GM12878 (cell line): Measurements from ENCODE around the gene KMT2B.

Experiments used
- CREB1 ChIP-seq: IDR thresholded peaks from 2 replicates; pipeline ENCODE4 v1.6.1; 2012; ENCODE audit warnings: low read depth, mild to moderate bottlenecking, inconsistent platforms
- EZH2 ChIP-seq: IDR thresholded peaks from 2 replicates; pipeline ENCODE4 v1.6.1; 2012; ENCODE audit warnings: low read depth, mild to moderate bottlenecking, control low read depth, inconsistent platforms, low read length, borderline replicate concordance; ENCODE audit not compliant: control insufficient read depth
- GABPA ChIP-seq: IDR thresholded peaks from 2 replicates; pipeline ENCODE4 v1.6.1; 2014; ENCODE audit warnings: antibody characterized with exemption, low read depth, mild to moderate bottlenecking, inconsistent platforms
- KDM1A ChIP-seq: fragments of 200-600 bp; sonication (generic); IDR thresholded peaks from 2 replicates; pipeline ENCODE4 v1.6.1; 2016; ENCODE audit warnings: borderline replicate concordance
- PAX8 ChIP-seq: fragments of 450-650 bp; IDR thresholded peaks from 2 replicates; pipeline ENCODE4 v1.6.1; 2017; ENCODE audit warnings: mild to moderate bottlenecking, moderate library complexity
- POLR2AphosphoS5 ChIP-seq: IDR thresholded peaks from 2 replicates; pipeline ENCODE4 v1.6.1; 2011; ENCODE audit warnings: mild to moderate bottlenecking, low read length, inconsistent platforms
- SRF ChIP-seq, 2 experiments: IDR thresholded peaks; 2 replicates each; pipeline ENCODE4 v1.6.1; 2011; ENCODE audit warnings: low read depth in 2 of 2, low read length in 2 of 2, mild to moderate bottlenecking in 1 of 2, moderate library complexity in 1 of 2
- ZNF274 ChIP-seq: IDR thresholded peaks from one replicate; pipeline ENCODE4 v1.8.0; 2011; ENCODE audit not compliant: insufficient read length, insufficient read depth
- TF ChIP-seq, protein P1 (sequence below), 3 experiments: IDR thresholded peaks in 2 of 3; conservative IDR thresholded peaks in 1 of 3; 2 replicates each; pipeline ENCODE4 v1.5.1; 2011; ENCODE audit warnings: low read depth in 3 of 3, low read length in 3 of 3, mild to moderate bottlenecking in 3 of 3, control low read depth in 2 of 3, moderate library complexity in 2 of 3, inconsistent platforms in 1 of 3, mixed read lengths in 1 of 3; ENCODE audit not compliant: control insufficient read depth in 2 of 3, insufficient read depth in 1 of 3; ENCODE audit errors: extremely low read depth in 1 of 3

DNA sequence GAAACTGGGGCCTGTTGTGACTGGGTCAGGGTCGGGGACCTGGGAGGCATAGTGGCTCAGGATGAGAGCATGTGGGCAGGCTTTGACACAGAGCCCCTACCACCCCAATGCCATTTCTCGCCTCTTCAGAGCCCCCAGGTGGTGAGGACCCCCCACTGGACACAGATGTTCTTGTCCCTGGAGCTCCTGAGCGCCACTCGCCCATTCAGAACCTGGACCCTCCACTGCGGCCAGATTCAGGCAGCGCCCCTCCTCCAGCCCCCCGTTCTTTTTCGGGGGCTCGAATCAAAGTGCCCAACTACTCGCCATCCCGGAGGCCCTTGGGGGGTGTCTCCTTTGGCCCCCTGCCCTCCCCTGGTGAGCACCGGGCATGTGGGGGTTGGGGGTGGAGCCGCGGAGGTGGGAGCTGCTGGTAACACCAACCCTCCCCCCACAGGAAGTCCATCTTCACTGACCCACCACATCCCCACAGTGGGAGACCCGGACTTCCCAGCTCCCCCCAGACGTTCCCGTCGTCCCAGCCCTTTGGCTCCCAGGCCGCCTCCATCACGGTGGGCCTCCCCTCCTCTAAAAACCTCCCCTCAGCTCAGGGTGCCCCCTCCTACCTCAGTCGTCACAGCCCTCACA is 14.1 kb downstream of the KMT2B start:
- no peak for TF ChIP-seq CREB1
- no peak for TF ChIP-seq EZH2
- no peak for TF ChIP-seq GABPA
- no peak for TF ChIP-seq SRF (IDR thresholded peaks at IDR 0.05; ENCODE audit: low read depth in 2 of 2, low read length in 2 of 2)
- TF ChIP-seq KDM1A: no peak
- TF ChIP-seq, protein P1, sequence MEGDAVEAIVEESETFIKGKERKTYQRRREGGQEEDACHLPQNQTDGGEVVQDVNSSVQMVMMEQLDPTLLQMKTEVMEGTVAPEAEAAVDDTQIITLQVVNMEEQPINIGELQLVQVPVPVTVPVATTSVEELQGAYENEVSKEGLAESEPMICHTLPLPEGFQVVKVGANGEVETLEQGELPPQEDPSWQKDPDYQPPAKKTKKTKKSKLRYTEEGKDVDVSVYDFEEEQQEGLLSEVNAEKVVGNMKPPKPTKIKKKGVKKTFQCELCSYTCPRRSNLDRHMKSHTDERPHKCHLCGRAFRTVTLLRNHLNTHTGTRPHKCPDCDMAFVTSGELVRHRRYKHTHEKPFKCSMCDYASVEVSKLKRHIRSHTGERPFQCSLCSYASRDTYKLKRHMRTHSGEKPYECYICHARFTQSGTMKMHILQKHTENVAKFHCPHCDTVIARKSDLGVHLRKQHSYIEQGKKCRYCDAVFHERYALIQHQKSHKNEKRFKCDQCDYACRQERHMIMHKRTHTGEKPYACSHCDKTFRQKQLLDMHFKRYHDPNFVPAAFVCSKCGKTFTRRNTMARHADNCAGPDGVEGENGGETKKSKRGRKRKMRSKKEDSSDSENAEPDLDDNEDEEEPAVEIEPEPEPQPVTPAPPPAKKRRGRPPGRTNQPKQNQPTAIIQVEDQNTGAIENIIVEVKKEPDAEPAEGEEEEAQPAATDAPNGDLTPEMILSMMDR (IDR thresholded peaks at IDR 0.05 in 2 of 3, conservative IDR thresholded peaks at IDR 0.05 in 1 of 3; ENCODE audit: control insufficient read depth in 2 of 3, extremely low read depth in 1 of 3, insufficient read depth in 1 of 3, low read depth in 3 of 3, low read length in 3 of 3): no peak
- TF ChIP-seq ZNF274: no peak
- no peak for TF ChIP-seq POLR2AphosphoS5
- no peak for TF ChIP-seq PAX8
